HS-5 (cell line): ENCODE data around the gene TRIM9.

ENCODE experiments used
- DNase-seq: peaks from one replicate; pipeline ENCODE4 v3.0.0-alpha.2; 2012; ENCODE audit warnings: low read depth

The TRIM9 gene

DNA sequence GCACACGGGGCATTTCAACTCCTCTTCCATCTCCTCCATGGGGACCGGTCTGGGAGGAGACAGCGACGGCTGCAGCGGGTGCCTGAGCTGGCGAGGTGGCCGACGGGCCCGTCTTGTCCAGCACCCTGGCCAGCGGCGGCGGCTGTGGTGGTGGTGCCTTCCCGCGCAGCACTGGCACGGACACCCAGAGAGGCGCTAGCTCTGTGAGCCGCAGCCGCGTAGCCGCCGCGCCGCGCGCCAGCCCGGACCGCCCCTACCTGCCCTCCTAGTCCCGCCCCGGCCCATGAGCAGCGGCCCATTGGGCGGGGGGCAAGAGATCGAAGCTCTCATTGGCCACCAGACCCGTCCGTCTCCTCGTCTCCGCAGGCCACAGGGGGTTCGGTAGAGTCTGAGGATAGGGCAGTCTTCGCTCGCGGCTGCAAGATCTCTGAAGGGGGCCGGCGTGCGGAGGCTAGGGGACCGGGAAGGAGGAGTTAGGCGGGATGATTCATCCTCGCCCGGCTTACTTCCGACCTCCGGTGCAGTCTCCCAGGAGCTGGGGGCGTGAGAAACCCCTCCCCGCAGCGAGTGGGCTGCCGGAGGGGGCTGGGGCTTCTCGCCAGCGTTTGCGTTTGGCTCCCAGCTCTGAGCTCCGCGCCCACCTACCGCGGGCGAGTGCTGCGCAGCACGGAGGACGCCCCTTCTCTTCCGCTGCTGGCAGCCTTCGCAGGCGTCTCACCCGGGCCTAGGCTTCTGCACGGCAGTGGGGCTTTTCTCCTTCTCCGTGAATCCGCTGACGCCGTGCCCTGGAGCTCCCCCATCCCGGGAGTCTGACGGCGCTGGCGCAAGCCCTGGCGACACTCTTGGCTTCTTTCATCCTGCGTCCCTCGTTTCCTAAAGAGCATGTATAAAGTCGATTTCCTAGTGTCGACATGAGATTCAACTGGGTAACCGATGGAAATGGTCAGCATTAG, at the start of gene TRIM9:
TSS of gene TRIM9 (minus strand) at position 205 of the 953 bp plus-strand sequence. CDS start at position 39, 166 bp downstream.
- DNase-seq: peak; percentile 86

DNA sequence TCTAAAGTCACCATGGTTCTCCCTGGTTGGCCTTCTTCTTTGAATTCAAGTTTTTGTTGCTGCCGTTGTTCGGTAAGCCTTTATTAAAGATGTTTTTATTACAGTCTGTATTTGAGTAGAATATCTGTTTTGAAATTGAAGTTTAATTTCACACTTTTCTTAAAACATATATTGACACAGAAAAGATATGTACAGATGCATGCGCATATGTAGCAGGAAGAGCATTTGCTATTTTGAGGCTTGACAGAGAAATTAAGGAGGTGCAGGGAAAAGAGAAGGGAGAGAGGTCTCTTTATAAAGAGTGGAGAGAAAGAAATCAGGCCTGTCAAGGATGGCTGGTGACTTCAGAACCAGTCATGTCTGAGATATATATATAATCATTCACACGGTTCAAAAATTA, 46.0 kb upstream of the TRIM9 start:
- DNase-seq: no peak

DNA sequence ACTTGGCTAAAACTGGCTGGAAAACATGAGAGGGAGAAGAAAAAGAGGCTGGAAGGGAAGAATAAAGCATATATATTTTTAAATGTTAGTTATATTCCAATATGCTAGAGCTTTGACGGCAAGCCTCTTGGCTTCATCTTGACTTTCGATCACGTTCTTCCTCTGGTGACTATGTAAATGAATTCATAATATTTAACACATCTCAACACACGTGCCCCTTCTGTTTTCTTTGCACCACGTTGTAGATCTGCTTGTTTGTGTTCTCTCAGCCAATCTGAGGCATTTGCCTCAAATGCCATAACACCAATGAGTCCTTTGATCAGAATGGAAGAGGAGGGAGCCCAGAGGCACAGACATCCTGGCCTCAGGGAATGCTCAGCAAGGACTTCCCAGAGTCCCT, 45.4 kb upstream of the TRIM9 start:
- DNase-seq: no peak

DNA sequence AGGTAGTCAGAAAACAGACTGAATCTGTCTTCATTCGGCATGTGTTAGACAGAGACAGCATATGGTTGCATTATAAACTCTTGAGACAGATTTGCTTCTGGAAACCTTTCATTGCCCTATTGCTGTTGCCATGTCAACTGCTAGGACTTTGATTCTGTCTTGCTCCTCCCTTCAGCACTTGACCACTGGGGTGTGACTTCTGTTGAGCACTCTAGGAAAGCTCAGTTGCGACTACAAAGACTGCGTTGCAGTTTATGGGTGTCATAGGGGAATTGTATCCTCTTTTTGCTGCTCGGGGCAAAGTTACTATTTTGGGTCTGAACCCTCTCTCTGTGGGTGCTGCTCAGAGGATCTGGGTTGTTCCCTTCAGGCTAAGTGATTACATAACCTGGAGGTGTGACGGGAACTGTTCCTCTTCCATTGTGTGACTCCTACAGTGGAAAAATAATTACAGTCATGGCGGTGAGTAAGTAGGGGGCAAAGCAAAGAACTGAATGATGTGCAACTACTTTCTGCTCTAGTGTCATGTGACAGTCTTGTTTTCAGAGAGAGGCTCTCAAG, 44.3 kb upstream of the TRIM9 start:
- no peak for DNase-seq

DNA sequence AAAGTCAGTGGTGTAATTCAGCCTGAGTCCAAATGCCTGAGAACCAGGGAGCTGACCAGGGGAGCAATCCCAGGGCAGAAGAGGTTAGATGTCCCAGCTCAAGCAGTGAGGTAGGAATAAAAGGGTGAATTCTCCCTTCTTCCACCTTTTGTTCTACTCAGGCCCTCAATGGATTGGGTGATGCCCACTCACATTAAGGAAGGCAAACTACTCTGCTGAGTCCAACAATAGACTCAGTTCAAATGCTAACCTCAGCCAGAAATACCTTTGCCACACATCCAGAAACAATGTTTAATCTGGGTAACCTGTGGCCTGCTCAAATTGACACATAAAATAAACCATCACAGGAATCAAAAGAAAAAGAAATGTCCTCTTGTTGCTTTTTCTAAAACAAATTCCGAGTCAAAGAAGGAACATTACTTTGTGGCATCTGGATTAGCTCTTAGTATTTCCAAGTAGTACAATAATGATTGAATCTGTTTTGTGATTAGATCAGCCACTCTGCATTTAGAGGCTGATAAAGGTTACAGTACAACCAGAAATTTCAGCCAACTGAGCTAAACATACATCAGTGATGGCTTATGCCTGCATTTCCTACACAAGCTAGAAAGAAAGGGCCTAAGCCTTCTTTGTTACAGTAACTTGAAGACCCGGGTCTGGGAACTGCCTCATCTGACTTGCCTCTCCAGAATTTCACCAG, 43.6 kb upstream of the TRIM9 start:
- no peak for DNase-seq

DNA sequence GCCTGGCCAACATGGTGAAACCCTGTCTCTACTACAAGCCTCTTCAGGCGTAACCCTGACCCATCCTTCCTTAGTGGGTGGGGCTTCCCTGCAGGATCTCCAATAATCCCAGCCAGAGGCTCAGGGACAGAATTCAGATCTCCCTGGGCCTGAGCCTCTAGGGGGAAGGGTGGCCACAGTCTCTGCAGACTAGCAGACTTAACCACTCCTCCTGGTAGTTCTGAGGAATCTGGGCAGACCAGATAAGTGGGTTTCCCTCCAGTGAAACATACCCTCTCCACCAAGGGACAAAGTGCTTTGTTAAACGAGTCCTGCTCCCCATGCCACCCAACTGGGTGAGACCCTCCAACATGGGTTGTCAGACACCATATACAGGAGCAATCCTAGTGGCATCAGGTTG, 36.6 kb upstream of the TRIM9 start:
- no peak for DNase-seq

DNA sequence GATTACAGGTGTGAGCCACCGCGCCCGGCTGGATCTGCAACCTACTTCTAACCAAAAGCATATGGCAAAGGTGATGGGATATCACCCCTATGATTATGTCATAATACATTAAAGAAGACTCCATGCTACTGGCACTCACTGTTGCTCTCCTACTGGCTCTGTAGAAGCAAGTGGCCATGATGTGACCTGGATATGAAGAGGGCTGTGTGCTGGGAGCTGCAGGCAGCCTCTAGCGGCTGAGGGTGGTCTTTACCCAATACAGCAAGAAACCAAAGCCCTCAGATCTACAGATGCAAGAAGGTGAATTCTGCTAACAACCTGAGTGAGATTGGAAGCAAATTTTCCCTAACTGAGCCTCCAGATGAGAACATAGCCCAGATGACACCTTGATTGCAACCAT, 34.2 kb upstream of the TRIM9 start:
- no peak for DNase-seq

DNA sequence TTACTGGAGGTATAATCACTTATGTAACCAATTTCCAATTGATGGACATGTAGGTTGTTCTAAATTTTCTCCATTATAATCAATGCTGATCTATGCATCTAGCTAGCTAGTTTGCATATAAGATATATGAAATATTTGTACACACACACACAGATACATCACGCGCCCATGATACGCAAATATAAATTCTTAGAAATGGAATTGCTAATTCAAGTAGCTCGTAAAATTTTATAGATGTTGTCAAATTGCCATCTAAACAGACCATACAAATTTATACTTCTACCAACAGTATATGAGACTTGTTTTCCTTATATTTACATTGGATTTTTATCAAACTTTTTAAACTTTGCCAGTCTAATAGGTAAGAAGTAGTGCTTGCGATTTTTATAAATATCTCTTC, 29.1 kb upstream of the TRIM9 start:
- no peak for DNase-seq

DNA sequence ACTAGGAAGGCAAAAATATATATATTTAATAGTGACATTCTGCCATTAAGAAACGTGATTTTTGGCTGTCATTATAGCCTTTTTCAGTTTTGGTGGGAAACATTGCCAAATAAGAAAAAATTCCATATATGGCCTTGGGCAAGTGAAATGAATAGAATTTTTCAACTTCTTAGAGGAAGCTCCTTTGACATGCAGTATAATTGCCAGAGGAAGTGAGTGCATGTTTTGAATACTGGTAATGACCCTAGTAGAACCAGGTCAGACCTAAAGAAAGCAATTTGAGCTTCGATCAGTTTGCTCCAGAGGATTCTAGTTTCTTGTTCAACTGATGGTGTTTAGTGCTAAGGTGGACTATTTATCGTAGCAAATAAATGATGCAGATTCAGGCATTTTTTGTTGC, 26.2 kb upstream of the TRIM9 start:
- DNase-seq: no peak

DNA sequence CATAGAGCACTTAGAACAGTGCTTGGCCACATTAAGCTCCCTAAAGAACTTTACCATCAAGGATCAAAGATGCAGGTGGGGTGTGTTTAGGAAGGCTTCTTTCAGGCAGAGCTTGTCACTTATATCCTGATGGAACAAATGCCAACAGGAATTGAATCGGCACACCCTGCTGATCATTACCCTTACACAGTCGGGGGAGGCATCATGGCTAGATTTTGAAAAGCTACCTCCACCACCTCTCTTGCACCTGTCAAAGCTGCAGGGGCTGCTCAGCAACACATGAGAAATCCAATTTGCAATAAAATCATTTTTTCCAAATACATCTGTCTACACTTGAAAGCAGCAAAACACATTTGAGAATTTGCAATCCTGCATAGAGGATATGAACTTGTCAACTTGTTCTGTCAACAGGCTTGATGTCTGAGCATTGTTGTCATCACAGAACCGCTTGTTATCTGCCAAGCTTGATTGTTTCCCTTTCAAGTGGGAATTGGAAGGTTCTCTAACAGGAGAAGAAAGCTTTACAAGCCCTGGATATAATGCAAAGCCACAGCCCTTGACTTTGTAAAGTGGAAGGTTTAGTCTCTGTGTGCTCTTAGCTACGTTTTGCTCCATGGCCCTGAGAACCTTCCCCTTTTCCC, 24.6 kb upstream of the TRIM9 start:
- no peak for DNase-seq

DNA sequence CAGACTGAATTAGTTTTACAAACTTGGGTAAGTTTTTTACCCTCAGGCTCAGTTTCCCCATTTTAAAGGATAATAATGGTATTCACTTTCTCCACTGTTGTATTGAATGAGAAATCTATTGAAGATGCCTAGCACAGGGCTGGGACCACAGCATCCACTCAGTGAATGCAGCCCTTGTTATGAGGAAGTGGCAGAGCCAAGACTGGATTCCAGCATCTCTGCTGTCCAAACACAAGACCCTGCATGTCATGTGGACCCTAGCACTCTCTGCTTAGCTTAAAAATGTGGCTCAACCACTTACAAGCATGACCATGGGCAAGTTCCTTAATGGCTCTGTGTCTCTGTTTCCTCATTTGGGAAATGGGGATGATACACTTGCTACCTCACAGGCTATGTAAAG, 24.1 kb upstream of the TRIM9 start:
- no peak for DNase-seq

DNA sequence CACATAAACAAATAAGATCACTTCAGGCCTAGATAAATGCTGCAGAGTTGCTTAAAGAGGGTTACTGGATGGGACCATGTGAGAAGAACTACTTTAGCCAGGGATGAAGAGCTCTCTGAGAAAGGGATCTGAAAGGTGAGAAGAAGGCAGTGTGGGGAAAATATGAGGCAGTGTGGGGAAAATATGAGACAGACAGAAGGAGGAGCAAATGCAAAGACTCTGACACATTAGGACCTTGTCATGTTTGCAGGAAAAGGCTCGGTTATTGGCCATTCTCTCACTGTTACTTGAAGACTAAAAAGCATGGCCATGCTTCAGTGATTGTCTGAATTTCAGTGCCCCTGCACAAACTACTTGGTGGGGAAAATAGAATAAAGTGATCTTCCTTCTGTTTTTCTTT, 22.7 kb upstream of the TRIM9 start:
- DNase-seq: no peak

DNA sequence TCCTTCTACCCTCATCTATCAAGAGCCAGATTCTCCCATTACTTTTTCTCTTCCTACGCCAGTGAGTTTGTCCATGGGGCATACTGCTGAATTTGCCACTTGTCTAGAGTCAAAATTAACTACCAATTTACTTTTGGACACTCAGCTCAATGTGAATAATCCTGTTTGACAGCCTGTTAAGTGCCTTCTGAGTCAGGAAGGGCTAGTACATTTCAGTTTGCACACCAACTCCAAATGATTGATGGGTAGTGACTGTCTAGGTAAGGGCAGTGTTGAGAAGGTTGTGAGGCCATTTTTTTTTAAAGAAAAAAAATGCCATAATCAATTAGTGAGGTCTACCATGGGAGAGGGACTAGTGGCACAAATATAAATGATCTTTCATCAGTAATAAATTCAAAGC, 21.8 kb upstream of the TRIM9 start:
- no peak for DNase-seq

DNA sequence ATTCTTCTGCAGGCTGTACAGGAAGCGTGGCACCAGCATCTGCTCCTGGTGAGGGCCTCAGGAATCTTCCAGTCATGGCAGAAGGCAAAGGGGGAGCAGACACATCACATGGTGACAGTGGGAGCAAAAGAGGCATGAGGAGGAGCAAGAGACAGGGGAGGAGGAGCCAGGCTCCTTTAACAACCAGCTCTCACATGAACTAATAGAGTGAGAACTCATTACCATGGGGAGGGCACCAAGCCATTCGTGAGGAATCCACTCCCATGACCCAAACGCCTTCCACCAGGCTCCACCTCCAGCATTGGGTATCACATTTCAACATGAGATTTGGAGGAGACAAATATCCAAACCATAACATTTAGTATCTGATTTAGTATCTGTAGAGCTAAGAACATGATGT, 14.7 kb upstream of the TRIM9 start:
- DNase-seq: no peak

DNA sequence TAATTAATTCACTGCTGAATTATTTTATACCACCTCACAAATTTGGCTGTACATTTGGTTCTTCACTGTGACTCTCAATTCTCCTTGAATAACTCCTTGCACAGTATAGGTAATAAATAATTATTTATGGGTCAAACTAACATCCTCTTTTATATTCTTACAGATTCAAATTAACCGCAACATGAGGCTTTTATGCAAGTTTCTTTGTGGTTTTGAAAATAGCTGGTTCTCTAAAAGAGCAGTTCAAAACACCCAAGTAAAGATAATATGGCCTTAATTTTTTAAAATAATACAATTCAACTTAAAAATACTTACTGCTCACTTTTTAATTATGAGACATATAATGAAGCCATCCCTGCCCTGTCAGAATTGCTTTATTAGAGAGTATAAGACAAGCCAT, 12.9 kb upstream of the TRIM9 start:
- no peak for DNase-seq

DNA sequence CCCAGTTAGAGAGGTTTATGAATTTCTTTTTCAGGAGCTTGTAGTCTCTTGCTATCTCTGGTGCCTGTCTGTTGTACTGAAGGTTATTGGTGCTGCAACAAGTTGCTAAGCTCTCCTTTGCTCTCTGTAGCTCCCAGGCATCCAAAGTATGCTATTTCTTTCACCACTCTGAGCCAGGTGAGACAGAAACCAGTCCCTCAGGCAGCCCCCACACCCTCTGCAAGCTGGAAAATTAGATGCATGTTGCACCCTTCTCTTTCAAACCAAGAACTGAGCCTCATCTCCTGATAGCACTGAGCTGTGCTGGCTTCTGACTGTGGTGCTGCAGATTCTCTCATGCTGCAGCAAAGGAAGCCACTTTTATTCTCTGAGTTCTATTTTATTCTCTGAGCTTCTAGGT, 9.6 kb upstream of the TRIM9 start:
- no peak for DNase-seq

DNA sequence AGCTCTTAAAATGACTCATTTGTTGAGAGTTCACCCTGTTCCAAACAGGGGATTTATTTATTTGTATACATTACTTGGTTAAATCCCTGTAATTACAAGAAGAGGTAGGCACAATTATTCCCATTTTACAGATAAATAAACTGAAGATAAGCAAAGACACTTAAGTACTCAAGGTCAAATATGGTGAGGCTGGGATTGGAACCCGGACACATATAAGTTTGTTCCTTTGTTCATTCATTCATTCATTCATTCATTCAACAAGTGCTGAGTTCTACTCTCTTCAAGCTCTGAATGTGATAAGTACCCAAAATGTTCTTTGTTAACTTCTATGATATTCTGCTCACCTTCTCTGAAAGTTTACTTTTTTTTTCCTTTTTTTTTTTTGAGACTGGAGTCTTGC, 2.4 kb upstream of the TRIM9 start:
- no peak for DNase-seq

DNA sequence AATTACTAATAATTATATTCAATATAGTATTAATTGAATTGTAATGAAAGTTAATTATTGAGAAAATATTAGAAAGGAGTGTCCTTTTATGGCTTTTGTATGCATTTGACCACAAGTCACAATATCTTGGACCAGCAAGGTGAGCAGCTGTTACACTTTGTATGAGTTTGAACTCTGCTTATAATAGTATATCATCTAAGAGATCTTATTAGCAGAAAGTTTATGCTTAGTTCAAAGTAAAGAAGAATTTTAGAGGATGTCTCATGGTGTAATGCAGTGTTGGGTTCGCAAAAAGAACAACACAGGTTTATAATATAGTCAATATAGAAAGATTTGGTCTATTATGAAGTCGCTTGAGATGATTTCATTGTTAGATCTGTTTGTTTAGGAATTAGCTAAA, 2.0 kb upstream of the TRIM9 start:
- DNase-seq: no peak

DNA sequence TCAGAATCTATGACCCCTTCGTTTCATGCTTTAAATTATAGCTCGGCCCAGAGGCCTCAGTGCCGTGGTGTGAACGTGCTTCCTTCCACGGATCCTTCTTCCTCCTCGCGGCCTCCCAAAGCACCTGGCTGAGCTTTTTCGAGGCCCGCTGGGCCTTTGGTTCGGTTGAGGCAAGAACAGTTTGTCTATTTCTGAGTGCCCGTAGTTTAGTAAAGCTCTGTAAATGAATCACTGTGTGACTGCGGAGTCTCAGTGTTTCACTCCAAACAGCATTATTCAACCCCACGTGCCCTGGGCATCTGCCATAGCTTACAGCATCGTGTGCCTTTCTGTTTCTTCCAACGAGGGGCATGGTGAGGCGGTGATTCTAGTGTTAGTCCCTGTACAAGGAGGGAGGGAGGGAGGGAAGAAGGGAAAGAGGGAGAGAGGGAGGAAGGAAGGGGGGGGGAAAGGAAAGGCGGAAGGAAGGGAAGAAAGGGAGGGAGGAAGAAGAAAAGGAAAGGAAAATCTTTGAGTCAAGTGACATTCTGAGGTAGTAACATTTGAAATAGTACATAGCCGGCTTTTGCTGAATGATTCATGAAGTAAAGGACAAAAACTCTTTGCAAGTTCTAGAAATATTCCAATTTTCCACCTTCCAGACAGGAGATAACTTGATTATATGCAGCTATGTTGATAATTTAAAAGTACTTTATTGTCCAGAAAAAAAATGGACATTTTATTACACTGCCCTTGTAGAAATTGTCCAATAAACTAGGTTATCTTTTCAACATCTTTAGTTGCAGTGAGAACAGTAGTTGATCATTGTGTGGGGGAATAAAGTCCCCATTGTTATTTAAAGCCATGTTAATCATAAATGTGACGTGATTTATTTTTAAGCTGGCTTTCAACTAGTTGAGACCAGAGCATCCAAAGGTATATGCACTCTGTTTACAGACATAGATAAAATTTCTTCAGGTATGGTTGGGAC, 1.2 kb upstream of the TRIM9 start:
- peak; percentile 25 for DNase-seq

DNA sequence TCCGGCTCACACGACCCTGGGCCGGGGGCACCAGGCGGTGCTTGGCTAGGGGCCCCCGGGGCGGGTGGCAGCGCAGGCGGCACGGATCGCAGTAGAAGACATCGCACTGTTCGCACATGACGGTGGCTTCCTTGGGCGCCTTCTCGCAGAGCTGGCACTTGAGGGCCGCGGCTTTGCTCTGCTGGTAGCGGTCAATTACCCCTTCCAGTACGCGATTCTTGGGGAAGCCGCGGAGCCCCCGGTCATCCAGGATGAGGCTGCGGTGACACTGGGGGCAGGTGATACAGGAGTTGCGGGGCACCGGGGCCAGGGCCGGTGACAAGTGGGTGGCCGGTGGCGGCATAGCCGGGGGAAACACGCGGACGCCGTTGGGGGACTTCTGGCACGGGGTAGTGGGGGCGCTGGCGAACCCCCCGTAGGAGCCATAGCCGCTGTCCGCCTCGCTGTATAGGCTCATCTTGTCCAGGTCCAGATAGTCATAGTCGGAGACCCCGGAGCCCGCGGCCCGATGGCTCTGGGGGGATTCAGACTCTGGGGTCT, 553 bp downstream of the TRIM9 start:
- no peak for DNase-seq
